NCI-H2196 (cell line): ENCODE results near the gene NLRP8.
"Not testable (repeated sequence)": the region's sequence is repeated elsewhere in the genome, so short reads cannot be mapped to it uniquely, and the experiment has no call there.

Experiments
- DNase-seq: peaks from one replicate; lab custom pipeline; 2025; ENCODE audit not compliant: unreplicated experiment; lab: John Stamatoyannopoulos, UW

Gene NLRP8

GRCh38 chr19:55947532-55947931, at the start of gene NLRP8:
Gene NLRP8 (plus strand): TSS chr19:55947832.
- no peak for DNase-seq

- DNase-seq: no peak
Measured at GRCh38 chr19:55898911-55899310, 48.7 kb upstream of the NLRP8 start.

DNA sequence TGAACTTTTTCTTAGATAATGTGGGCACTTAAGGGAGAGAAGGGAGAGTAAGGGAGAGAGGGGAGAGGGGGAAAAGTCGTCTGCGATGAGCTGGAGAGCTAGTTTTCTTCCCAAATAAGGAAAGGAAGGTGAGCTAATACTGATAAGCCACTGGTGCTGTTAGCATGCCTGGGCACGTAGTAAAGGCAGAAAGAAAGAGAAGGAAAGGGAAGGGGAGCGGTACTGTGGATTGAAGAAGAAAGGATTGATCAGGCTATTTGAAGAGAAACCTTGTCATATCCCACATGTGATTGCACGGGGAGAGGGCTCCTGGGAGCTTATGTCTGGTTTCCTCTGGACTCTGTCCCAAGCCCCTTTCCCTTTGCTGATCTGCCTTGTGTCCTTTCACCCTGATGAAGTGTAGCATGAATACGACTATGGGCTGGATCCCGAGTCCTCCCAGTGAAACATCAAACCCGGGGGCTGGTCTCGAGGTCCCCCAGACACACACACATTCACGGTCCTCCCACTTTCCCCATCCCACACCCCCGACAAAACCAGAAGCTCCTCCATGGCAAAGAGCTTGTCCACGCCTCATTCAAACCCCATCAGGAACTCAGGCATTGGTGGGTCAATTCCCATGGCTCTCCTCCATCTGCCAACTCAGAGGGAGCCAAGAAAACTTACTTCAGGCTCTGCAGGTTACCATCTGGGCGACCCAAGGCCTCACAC, 46.1 kb upstream of the NLRP8 start:
- DNase-seq: no peak

DNA sequence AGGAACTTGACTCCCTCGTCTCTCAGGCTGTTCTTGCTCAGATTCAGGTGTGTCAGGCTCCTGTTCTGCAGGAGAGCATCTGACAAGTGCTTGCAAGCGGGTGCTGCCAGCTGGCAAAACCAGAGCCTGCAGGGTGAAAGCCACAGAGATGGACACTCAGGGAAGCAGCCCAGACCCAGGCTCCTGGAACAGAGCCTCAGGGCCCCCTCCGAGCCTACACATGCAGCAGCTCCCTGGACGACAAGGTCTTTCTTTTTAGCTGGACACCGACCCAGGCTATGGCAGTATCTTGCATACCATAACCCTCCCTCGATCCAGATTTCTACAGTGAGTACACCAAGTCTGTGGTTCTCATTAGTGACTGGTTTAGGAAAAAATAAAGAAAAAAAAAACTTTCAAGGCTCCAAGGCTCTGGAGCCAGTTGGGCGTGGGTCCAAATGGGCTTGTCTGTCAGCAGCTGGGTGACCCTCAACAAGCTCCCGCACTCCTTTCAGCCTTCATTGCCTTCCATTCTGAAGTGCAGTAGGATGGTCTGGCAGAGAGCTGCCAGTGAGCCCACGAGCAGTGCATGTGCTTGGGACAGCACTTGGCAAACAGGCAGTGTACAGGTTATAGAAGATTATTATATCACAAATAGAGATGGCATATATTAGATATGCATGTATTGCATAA, 45.4 kb upstream of the NLRP8 start:
- DNase-seq: no peak

- DNase-seq: no peak
Measured at GRCh38 chr19:55907286-55907685, 40.3 kb upstream of the NLRP8 start.

- DNase-seq: no peak
Measured at GRCh38 chr19:55907746-55908145, 39.9 kb upstream of the NLRP8 start.

GRCh38 chr19:55909801-55910200, 37.8 kb upstream of the NLRP8 start:
- no peak for DNase-seq

DNA sequence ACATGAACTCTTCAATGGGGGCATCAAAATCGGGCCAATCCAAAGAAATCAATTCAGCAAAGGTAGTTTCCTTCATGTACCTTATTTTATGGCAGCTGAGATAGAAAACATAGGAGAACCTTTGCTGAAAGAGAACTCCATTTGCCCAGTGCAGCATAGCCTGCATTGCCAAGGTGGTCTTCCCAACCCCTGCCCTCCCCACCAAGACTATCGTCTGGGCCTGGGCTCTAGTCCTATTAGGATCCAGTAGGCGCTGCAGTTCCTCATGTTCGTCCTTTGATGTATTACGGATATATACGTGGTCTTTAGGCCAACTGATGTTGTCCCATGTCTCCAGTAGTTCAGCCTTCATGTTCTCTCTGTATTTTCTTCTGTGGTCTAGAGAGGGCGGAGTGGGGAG, 34.7 kb upstream of the NLRP8 start:
- no peak for DNase-seq

- no peak for DNase-seq
Measured at GRCh38 chr19:55913643-55914268, 33.9 kb upstream of the NLRP8 start.

DNA sequence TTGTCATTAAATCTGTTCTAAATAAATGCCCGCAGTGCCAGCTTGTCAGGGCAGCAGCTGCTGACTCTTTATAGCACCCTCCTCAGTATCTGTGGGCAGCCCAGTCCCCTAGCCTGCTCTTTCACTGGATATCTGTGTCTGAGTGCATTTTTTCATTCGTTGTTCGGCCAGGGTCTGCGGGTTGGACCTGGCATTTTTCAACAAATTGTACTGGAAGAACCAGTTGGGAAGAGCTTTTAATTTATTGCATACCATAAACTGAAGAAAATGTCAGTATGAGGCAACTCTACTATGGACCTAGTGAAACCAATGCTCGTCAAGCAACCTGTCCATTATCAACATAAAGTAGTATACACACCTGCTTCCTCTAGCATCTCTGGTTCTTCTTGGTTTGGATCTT, 24.1 kb upstream of the NLRP8 start:
- DNase-seq: no peak

- DNase-seq: no peak
Measured at GRCh38 chr19:55927991-55928390, 19.6 kb upstream of the NLRP8 start.

DNA sequence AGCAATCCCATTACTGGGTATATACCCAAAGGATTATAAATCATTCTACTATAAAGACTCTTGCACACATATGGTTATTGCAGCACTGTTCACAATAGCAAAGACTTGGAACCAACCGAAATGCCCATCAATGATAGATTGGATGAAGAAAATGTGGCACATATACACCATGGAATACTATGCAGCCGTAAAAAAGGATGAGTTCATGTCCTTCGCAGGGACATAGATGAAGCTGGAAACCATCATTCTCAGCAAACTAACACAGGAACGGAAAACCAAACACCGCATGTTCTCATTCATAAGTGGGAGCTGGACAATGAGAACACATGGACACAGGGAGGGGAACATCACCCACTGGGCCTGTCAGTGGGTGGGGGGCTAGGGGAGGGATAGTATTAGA, 18.4 kb upstream of the NLRP8 start:
- not testable (repeated sequence) for DNase-seq

GRCh38 chr19:55930996-55931515, 16.6 kb upstream of the NLRP8 start:
- DNase-seq: no peak

DNA sequence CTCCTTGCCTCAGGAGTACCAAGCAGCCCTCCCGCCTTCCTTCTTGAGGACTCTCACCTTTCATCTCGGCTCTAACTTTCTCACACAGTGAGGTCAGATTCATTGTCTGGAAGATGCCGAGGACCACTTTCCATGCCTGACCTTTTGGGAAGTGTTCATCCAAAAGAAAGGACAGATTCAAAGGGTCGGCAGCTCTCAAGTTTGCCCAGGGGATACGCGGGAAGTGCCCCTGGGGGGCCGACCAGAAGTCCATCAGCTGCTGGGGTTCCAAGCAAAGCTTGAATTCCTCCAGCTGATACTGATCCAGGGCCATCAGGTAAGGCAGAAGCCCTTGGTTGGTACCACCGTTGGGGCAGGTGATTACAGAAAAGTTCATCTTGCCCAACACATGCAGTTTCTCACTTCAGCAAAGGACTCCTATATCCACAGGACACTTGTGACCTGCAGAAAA, 15.7 kb upstream of the NLRP8 start, which contains the start of gene NLRP13:
TSS of gene NLRP13 (minus strand) at position 401 of the 451 bp plus-strand sequence. CDS start at position 376, 25 bp downstream.
- no peak for DNase-seq

DNA sequence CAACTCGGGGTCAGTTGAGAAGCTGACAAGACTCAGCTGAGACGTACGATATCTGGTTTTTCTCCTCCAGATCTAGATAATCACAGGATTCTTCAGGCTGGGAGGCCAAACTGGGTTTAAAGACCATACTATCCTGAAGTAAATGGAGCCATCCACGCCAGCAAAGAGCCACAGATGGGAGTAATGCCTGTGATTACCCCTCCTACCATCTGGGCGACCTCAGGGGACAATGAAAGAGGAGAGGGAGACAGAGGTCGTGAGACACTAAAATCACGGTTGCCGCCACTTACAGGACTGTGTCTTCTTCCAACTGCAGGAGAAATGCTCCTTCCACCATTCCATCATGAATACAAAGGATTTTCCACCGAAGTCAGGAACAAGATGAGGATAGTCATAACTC, 12.4 kb upstream of the NLRP8 start:
- DNase-seq: no peak

DNA sequence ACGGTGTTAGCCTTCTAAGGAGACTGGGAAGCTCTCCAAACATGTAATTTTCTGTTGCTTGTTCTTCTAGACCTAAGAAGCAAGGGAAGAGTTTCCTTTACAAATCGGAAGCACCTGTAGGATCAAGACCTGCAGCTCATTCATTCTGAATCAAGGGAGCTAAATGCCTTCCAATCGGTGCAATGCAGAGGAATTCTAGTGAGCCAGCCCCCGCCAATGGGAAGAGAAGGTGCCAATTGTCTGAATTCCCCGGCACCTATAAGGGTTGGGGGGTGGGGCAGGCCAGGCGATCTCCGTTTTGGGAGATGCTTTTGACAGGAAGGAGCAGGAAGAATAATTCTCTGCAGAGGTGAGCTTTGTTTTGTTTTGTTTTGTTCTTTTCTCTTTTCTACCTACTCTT, 8.4 kb upstream of the NLRP8 start:
- no peak for DNase-seq

DNA sequence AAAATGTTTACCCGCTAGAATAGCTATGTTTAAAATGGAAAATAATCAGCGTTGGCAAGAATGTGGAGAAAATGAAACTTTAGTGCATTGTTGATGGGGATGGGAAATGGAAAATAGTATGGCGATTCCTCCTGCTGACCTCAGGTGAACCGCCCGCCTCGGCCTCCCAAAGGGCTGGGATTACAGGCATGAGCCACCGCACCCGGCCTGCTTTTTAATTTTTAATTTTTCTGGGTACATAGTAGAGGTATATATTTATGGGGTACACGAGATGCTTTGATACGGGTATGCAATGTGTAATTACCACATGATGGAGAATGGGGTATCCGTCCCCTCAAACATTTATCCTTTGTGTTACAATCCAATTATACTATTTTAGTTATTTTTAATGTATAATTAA, 7.3 kb upstream of the NLRP8 start:
- no peak for DNase-seq

DNA sequence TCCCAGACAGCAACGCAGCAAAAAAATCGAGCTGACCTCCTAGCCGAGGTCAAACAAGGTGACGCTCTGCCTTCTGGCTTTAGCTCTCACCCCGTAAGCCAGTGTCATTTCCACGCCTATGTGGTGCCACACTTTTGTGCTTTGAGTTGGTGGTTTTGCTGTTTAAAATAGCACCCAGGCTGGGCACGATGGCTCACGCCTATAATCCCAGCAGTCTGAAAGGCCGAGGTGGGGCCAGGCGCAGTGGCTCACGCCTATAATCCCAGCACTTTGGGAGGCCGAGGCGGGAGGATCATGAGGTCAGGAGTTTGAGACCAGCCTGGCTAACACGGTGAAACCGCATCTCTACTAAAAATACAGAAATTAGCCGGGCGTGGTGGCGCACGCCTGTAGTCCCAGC, 2.9 kb downstream of the NLRP8 start:
- not testable (repeated sequence) for DNase-seq

DNA sequence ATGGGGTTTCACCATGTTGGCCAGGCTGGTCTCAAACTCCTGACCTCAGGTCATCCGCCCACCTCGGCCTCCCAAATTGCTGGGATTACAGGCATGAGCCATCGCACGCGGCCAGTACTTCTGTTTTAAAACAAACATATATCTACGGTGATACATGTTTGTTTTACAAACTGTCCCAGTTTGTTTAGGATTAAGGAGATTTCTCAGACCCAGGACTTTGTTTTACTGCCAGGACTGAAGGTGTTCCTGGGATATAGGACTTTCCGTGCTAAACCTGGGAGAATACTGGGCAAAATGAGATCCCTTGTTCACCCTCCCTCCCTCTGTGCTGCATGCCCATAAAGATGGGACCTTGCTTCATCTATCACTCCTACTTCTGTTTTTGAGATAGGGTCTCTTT, 8.8 kb downstream of the NLRP8 start:
- DNase-seq: no peak

GRCh38 chr19:55958356-55958755, 10.7 kb downstream of the NLRP8 start:
- no peak for DNase-seq

GRCh38 chr19:55959996-55960675, 12.5 kb downstream of the NLRP8 start:
- DNase-seq: no peak
